Skin of body (tissue), 2 donors: Measurements from ENCODE around the gene STK38L. TPM values are rescaled to one million over a fixed set of nuclear protein-coding genes. Genes with fewer than 3 reads are reported as not detected.
"Not testable (repeated sequence)": the region's sequence is repeated elsewhere in the genome, so short reads cannot be mapped to it uniquely, and the experiment has no call there.

Experiments used
- DNase-seq: peaks from one replicate; lab custom pipeline; 2025; lab: John Stamatoyannopoulos, UW
- total RNA-seq: library from RNA; depleted of rRNA; stranded (reverse); fragments of >200 nt; gene quantifications from one replicate; pipeline ENCODE4 v1.2.3, GENCODE V29; 2014

The STK38L gene
- total RNA-seq, 1 donor from 2014 or later = 36.2 TPM

- no peak for DNase-seq
Measured at GRCh38 chr12:27226407-27226929, 17.6 kb upstream of the STK38L start.

DNA sequence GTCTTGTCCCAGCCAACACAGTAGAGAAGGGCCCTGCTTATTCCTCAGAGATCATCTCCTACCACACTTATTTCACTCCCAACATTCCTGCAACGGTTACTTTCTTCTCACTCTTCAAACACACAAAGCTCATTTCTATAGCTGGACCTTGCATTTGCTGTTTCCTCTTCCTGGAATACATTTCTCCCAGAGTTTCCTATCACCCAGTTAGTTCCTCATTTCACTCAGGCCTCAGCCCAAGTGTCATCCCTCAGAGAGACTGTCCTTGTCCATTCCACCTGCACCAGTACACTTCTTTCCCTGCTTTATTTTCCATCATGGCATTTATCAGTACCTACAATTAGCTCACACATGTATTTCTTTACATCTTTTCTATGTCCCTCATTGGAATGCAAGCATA, 14.7 kb upstream of the STK38L start:
- no peak for DNase-seq

- not testable (repeated sequence) for DNase-seq
Measured at GRCh38 chr12:27231374-27231773, 12.7 kb upstream of the STK38L start.

DNA sequence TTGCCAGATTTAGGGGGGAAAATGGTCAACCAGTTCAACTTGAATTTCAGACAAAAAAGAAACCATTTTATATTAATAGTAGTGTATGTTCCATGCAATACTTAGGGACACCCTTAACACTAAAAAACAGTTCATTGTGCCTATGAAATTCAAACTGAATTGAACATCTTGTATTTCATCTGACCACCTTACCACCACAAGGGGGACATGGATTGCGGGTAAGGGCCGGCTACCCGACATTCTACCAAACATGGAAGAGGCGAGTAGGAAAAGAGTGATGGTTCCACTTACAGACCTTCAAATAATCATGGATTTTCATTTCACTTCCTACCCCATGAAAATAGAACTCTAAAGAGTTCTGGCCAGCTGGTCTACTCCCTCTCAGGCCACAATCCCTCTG, 10.3 kb upstream of the STK38L start:
- DNase-seq = no peak

DNA sequence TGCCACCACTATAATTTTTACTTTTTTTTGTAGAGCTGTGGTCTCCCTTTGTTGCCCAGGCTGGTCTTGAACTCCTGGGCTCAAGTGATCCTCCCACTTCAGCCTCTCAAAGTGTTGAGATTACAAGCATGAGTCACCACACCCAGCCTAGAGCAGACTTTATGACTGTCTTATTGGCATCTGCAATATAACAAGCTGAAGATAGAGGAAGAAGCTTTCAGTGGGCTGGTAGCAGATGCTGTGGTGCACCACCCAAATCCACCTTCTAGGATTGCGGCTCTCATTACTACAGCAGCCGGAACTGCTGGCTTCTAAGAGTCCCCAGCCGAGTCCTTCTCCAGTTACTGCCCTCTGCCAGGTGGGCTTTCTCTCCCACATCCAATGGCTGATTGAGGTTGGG, 7.6 kb upstream of the STK38L start:
- no peak for DNase-seq

- no peak for DNase-seq
Measured at GRCh38 chr12:27237790-27238771, 6.0 kb upstream of the STK38L start.

DNA sequence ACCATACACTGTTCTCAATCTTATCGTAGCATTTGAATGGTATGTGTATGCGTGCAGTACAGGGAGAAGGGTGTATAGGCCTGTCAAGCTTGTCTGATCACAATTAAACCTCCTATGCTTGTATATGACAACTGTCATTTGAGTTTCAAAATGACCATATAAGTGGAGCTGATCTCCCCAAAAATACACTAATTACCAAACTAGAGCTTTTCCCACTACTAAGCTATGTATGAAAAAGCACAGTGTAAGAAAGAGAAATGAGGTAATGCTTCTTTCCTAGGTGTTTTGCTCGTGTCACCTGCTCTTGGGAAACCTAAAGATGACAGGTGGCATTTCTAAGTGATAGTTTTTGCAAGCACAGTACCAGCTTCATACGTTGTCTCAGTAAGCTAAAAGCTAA, 1.1 kb upstream of the STK38L start:
- DNase-seq = no peak

DNA sequence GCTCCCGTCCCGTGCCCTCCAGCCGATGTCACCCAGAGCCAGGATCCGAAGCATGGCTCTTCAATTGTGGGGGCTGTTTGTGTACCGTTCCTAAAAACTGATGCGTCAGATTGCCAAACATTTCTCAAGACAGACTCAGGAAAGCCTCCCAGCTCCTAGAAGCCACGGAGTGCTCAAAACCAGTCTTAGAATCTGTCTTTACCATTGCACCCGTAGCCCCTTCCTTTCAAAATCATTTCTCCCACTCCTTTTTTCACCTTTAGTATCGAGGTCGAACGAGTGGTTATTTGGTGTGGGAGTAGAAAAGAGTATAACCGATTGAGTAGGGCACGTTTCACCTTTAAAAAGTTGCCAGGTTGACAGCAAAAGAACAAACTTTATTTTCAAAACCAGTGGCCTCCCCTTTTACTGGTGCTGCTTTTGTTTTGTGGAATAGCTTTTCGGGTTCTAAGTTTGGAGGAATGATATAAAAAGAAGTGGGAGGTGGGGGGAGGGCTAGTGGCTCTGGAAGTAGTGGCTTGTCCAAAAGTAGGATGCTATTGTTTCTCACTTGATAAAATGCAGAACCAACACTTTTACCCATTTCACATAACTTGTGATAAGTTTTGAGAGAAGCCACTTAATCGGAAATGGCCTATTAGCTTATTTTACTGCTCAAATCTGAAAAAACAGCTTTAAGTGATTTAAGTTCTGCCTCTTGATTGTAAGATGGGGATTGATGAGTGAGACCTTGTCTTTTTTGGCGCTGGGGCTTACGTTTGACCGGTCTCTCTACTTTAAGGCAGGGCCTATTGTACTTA, 803 bp downstream of the STK38L start:
- DNase-seq = peak; percentile 33

- DNase-seq = no peak
Measured at GRCh38 chr12:27246141-27246540, 2.1 kb downstream of the STK38L start.

GRCh38 chr12:27246774-27247173, 2.7 kb downstream of the STK38L start:
- no peak for DNase-seq

GRCh38 chr12:27252934-27253333, 8.8 kb downstream of the STK38L start:
- DNase-seq = no peak

GRCh38 chr12:27253347-27253746, 9.3 kb downstream of the STK38L start:
- DNase-seq = no peak

DNA sequence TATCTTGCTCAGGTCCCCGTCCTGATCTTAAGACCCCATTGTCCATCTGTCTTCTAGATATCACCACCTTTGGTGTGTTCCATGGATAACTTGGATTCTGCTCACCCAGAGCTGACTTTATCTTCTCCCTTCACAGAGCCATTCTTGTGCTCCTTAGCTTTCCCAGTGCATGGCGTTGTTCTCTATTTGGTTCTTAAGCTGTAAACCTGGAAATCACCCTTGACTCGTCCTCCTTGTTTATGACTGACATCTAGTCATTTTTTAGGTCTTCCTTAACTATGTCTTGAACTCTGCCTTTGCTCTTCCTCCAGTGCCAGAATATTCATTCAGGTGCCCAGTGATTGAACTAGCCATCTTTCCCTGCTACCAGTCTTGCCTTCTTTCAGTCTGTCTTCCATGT, 11.7 kb downstream of the STK38L start:
- no peak for DNase-seq

GRCh38 chr12:27257104-27257843, 13.2 kb downstream of the STK38L start:
- no peak for DNase-seq

DNA sequence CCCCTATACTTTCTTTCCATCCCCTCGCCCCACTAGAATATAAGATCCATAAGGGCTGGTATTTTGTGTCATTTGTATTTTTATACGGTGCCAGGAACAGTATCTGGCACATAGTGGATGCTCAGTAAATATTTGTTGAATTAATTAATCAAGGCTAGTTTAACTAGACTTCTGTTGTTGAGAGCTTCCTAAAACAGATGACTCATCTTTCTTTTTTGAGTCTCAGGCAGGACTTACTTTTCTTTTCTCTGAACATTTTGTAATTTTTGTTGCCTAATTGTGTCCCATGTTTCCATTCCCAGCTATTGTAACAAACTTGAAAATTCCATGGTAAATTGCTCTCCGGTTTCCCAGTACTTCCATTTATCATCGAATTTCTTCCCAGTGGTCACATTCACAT, 16.7 kb downstream of the STK38L start:
- no peak for DNase-seq

DNA sequence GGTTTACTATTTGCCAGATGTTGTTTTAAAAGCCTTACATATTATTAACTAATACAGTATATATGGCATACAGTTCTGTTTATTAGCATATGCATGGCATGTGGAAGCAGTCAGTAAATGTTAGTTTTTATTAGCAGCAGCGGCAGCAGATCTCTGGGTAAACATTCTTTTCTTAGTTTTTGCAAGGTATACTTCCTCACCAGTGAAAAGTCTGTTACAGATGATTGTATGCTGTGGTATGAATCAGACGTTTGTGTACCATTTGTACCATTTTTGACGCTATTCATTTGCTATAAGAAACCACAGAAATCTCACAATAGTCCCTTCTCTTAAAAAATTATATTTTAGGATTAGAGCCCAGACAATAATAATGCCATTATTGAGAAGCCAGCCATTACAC, 17.8 kb downstream of the STK38L start:
- no peak for DNase-seq

DNA sequence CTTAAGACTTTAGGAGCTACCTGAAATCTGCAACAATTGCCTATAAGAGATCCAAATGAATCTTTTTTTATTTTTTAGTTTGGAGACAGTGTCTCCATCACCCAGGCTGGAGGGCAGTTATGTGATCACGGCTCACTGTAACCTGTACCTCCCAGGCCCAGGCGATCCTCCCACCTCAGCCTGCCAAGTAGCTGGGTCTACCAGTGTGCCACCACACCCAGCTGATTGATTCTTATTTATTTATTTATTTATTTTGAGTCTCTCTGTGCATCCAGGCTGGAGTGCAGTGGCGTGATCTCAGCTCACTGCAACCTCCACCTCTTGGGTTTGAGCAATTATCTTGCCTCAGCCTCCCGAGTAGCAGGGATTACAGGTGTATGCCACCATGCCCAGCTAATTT, 26.1 kb downstream of the STK38L start:
- no peak for DNase-seq

- DNase-seq = no peak
Measured at GRCh38 chr12:27271206-27271605, 27.1 kb downstream of the STK38L start.

DNA sequence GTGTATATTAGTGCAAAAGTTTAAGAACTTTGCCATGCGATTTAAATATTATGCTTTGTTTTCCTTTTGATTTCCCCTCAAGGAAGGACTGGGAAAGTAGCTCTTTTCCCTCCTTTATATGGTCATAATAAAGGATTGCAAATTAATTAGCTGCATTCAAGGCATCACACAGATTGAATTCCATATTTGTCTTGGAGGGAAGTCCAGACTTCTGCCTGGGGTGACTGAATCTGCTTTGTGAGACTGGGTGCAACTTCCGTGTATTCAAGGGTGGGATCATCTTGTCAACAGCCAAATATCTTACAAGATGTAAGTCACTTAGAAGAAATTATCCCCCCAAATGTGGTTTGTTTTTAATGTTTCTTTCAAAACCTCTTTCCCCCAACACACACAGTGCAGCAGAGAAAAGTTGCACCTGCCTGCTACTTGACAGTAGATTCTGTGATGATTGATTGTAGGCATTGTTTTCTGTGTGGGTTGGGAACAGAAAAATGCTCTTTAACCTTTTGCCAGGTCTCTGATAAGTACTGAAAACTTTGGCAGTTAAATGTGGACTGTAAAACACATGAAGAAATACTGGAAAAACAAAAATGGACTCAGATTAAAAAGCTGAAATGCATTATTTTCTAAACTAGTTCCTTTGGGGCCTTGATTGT, 28.4 kb downstream of the STK38L start:
- DNase-seq = no peak

- no peak for DNase-seq
Measured at GRCh38 chr12:27273114-27273513, 29.0 kb downstream of the STK38L start.

GRCh38 chr12:27274706-27275105, 30.6 kb downstream of the STK38L start:
- no peak for DNase-seq
